B cell (primary cell): ENCODE data around the gene DHX34. TPM values are rescaled to one million over a fixed set of nuclear protein-coding genes. Genes with fewer than 3 reads are reported as not detected.
A peak's percentile ranks its signal among the peaks of the same experiment; 100 is the strongest.

ENCODE experiments used
- ATAC-seq: fragments of 200-7000 bp; cut with Tn5 transposase; one replicate; pipeline ENCODE4 v1.10.0; 2021; ENCODE audit warnings: low read depth, mild to moderate bottlenecking, moderate number of reproducible peaks, moderate library complexity
- CTCF ChIA-PET: fragments of 350-600 bp; sonication (Branson Sonifier 250); formaldehyde crosslinking; loops from one replicate; lab custom pipeline; 2021; ENCODE audit warnings: antibody characterized with exemption, inconsistent platforms; lab: Charles Lee
- POLR2A ChIA-PET: fragments of 350-600 bp; sonication (Branson Sonifier 250); formaldehyde crosslinking; loops from one replicate; lab custom pipeline; 2021; ENCODE audit warnings: antibody characterized with exemption; lab: Charles Lee
- DNase-seq: peaks from one replicate; pipeline ENCODE4 v3.0.0; 2013
- H2AFZ ChIP-seq: 2 replicates; pipeline ENCODE4 v1.6.1; 2012; ENCODE audit warnings: mild to moderate bottlenecking, low read depth, low read length; ENCODE audit not compliant: insufficient read depth, poor library complexity, severe bottlenecking
- H3K27ac ChIP-seq, 2 donors: 1 replicate in 1 of 2; 2 replicates in 1 of 2; pipeline ENCODE4 v1.5.1; 2012 to 2013; ENCODE audit warnings: low read length in 2 of 2, mild to moderate bottlenecking in 2 of 2, moderate library complexity in 1 of 2
- H3K27me3 ChIP-seq, 4 experiments: fragments of 200-600 bp in 1 of 4; sonication (generic) in 1 of 4; replicated peaks in 1 of 4; 1 replicate in 2 of 4; 2 replicates in 2 of 4; pipeline versions ENCODE4 v1.6.1 to v1.7.0; 2013 to 2016; ENCODE audit warnings: low read length in 3 of 4, mild to moderate bottlenecking in 2 of 4, mixed read lengths in 1 of 4, moderate library complexity in 1 of 4; ENCODE audit not compliant: insufficient read depth in 4 of 4, control insufficient read depth in 3 of 4; ENCODE audit errors: control extremely low read depth in 1 of 4
- H3K36me3 ChIP-seq, 2 experiments: replicated peaks in 1 of 2; 1 replicate in 1 of 2; 2 replicates in 1 of 2; pipeline versions ENCODE4 v1.6.1 to v1.7.1; 2013; ENCODE audit warnings: low read length in 1 of 2; ENCODE audit not compliant: insufficient read depth in 2 of 2, control insufficient read depth in 1 of 2; ENCODE audit errors: control extremely low read depth in 1 of 2, extremely low read depth in 1 of 2
- H3K4me1 ChIP-seq, 2 donors: fragments of 200-600 bp in 1 of 2; sonication (generic) in 1 of 2; 1 replicate in 1 of 2; 2 replicates in 1 of 2; pipeline versions ENCODE4 v1.5.1 to v1.6.1; 2013 to 2017; ENCODE audit warnings: low read length in 2 of 2; ENCODE audit not compliant: control insufficient read depth in 2 of 2, insufficient read depth in 2 of 2
- H3K4me2 ChIP-seq: replicated peaks from 2 replicates; pipeline ENCODE3; 2012; ENCODE audit warnings: mild to moderate bottlenecking, low read depth, low read length; ENCODE audit not compliant: poor library complexity, severe bottlenecking
- H3K4me3 ChIP-seq, 5 experiments: fragments of 200-600 bp in 1 of 5; sonication (generic) in 1 of 5; 1 replicate in 3 of 5; 2 replicates in 2 of 5; pipeline versions ENCODE4 v1.5.1 to v1.7.0; 2011 to 2016; ENCODE audit warnings: low read length in 4 of 5, mild to moderate bottlenecking in 4 of 5, low read depth in 2 of 5, control low read depth in 1 of 5, moderate library complexity in 1 of 5; ENCODE audit not compliant: insufficient read depth in 1 of 5; ENCODE audit errors: control extremely low read depth in 1 of 5, extremely low read depth in 1 of 5
- H3K79me2 ChIP-seq: fragments of 200-600 bp; sonication (generic); one replicate; pipeline ENCODE4 v1.6.0; 2016; ENCODE audit warnings: low read length; ENCODE audit not compliant: control insufficient read depth, insufficient read depth
- H3K9ac ChIP-seq: fragments of 200-600 bp; sonication (generic); 2 replicates; pipeline ENCODE4 v1.6.1; 2017; ENCODE audit warnings: mild to moderate bottlenecking, low read length, moderate library complexity
- H3K9me3 ChIP-seq, 3 donors: one replicate each; pipeline versions ENCODE4 v1.6.1 to v1.7.1; 2013; ENCODE audit warnings: low read length in 2 of 3; ENCODE audit not compliant: control insufficient read depth in 2 of 3, insufficient read depth in 1 of 3; ENCODE audit errors: control extremely low read depth in 1 of 3
- H4K20me1 ChIP-seq: 2 replicates; pipeline ENCODE4 v1.6.0; 2012; ENCODE audit warnings: mild to moderate bottlenecking, low read length; ENCODE audit not compliant: insufficient read depth, control insufficient read depth, poor library complexity, severe bottlenecking
- H3K27ac Mint-ChIP-seq: one replicate; pipeline ENCODE4 v1.8.0; 2021; ENCODE audit warnings: mixed read lengths
- H3K27me3 Mint-ChIP-seq: one replicate; pipeline ENCODE4 v1.8.0; 2021; ENCODE audit warnings: mixed read lengths
- H3K4me1 Mint-ChIP-seq: one replicate; pipeline ENCODE4 v1.8.0; 2021; ENCODE audit warnings: mixed read lengths
- H3K4me3 Mint-ChIP-seq: one replicate; pipeline ENCODE4 v1.8.0; 2021; ENCODE audit warnings: mixed read lengths
- H3K9me3 Mint-ChIP-seq: one replicate; pipeline ENCODE4 v1.8.0; 2022; ENCODE audit warnings: mixed read lengths; ENCODE audit not compliant: insufficient read depth
- CTCF ChIP-seq: fragments of 200-600 bp; IDR thresholded peaks from one replicate; pipeline ENCODE4 v1.8.0; 2022; ENCODE audit warnings: antibody characterized with exemption, mild to moderate bottlenecking
- EZH2 ChIP-seq: IDR thresholded peaks from 2 replicates; pipeline ENCODE4 v1.6.1; 2012; ENCODE audit warnings: borderline replicate concordance, low read depth, mild to moderate bottlenecking, moderate library complexity, low read length; ENCODE audit not compliant: insufficient read depth, poor library complexity, severe bottlenecking
- WGBS: methylation state at CpG from one replicate; pipeline ENCODE4 v1.1.5; 2013; ENCODE audit warnings: missing lambda C conversion rate; ENCODE audit not compliant: insufficient coverage; 5-methylcytosine and 5-hydroxymethylcytosine counted together
- intact Hi-C: fragments of 100-400 bp; cut with micrococcal nuclease; formaldehyde crosslinking; loops from one replicate; pipeline ENCODE4 v1.10.0; 2022
- polyA plus RNA-seq: library from polyadenylated mRNA; depleted of rRNA; stranded (reverse); fragments of >200 nt; gene quantifications from 2 replicates; pipeline ENCODE4 v1.2.3, GENCODE V29; 2012
- total RNA-seq, 2 donors: library from RNA; stranded (reverse); fragments of 120-200 nt in 1 of 2; gene quantifications; 1 replicate in 1 of 2; 2 replicates in 1 of 2; pipeline versions ENCODE4 v1.2.3 to v1.2.4, GENCODE V29; 2013 to 2022

DHX34 gene
- total and polyA plus RNA-seq, 2 donors (not counting 1 experiment from before 2014, with no cell fraction given) = 25.1 to 31.3 TPM

- Histone ChIP-seq H3K4me3 (no peak overlapping the region), H3K27ac (no peak overlapping the region), H3K4me1 (peaks cover 22 to 26% of the 10 kb centered on the region in 2 donors), H2AFZ (peak overlapping the region; percentile 28), H3K36me3 (no peaks in the 10 kb centered on the region), H3K9ac (no peak overlapping the region), H3K27me3 (peaks cover 0 to 92% (median 48%) of the 10 kb centered on the region in 4 experiments), H3K9me3 (peaks cover 0 to 41% (median 4%) of the 10 kb centered on the region in 3 donors), H3K79me2 (no peaks in the 10 kb centered on the region), H3K4me2 (peak overlapping the region; percentile 58), H4K20me1 (no peaks in the 10 kb centered on the region)
- H3K4me3 Mint-ChIP-seq = peak overlapping the region; percentile 12
- H3K4me1 Mint-ChIP-seq = peaks cover 12% of the 10 kb centered on the region
- ChIA-PET CTCF (interaction anchor here (1.2 kb wide), 1 partner anchor 133 kb away, joined by 3 read pairs; no protein-coding TSS in a partner anchor), POLR2A (no interaction called here)
- DNase-seq (peak; percentile 50), ATAC-seq (peak; percentile 25)
- H3K9me3 Mint-ChIP-seq = no peaks in the 10 kb centered on the region
- peaks cover 46% of the 10 kb centered on the region for H3K27me3 Mint-ChIP-seq
- TF ChIP-seq CTCF (no peak), EZH2 (no peak)
- intact Hi-C loops = no loop called here
- no peak overlapping the region for H3K27ac Mint-ChIP-seq
- 6% methylated on average over 68 of the region's 69 CpGs for WGBS
These were observed 81.1 kb downstream of the DHX34 start for GRCh38 chr19:47430041-47430802.

- intact Hi-C loops = no loop called here
- DNase-seq = peak; percentile 3
- Mint-ChIP-seq H3K27me3 (peaks cover 53% of the 10 kb centered on the region), H3K27ac (no peak overlapping the region), H3K9me3 (no peaks in the 10 kb centered on the region), H3K4me3 (no peak overlapping the region), H3K4me1 (peaks cover 16% of the 10 kb centered on the region)
- TF ChIP-seq CTCF = no peak
- no peak for TF ChIP-seq EZH2
- no peak overlapping the region for H3K4me2 ChIP-seq
- no peak overlapping the region for H2AFZ ChIP-seq
- H3K9ac ChIP-seq = no peak overlapping the region
- WGBS = 47% methylated on average over 18 of the region's 18 CpGs
- H3K27ac ChIP-seq = no peak overlapping the region
- peaks cover 27 to 29% of the 10 kb centered on the region in 2 donors for H3K4me1 ChIP-seq
- no peaks in the 10 kb centered on the region for H3K79me2 ChIP-seq
- H3K9me3 ChIP-seq = peaks cover 0 to 33% (median 4%) of the 10 kb centered on the region in 3 donors
- POLR2A ChIA-PET = interaction anchor here (0.5 kb wide), 1 partner anchor 87 kb away, joined by 3 read pairs; no protein-coding TSS in a partner anchor
- no peak overlapping the region for H3K4me3 ChIP-seq
- no peak for ATAC-seq
- H3K36me3 ChIP-seq = no peaks in the 10 kb centered on the region
- no peaks in the 10 kb centered on the region for H4K20me1 ChIP-seq
- H3K27me3 ChIP-seq = peaks cover 0 to 88% (median 48%) of the 10 kb centered on the region in 4 experiments
- CTCF ChIA-PET = interaction anchor here (0.7 to 9.0 kb wide), 6 partner anchors 52 to 609 kb away, joined by 3 to 175 read pairs (median 10); partner anchors contain the start of genes KPTN and NAPA
These were observed 83.0 kb downstream of the DHX34 start for GRCh38 chr19:47432091-47432490.
